SK-N-SH (cell line): ENCODE measurements around the gene MAP3K12.

Source experiments
- CTCF ChIP-seq: fragments of 200-600 bp; sonication (generic); IDR thresholded peaks from 2 replicates; pipeline ENCODE4 v1.6.1; 2017; ENCODE audit warnings: antibody characterized with exemption, mild to moderate bottlenecking, moderate library complexity
- EP300 ChIP-seq, 2 experiments: IDR thresholded peaks; 2 replicates each; pipeline versions ENCODE4 v1.4.0 to v1.6.1; 2012; ENCODE audit warnings: borderline replicate concordance in 1 of 2, low read depth in 1 of 2, low read length in 1 of 2
- EZH2phosphoT487 ChIP-seq: fragments of 200-600 bp; sonication (generic); IDR thresholded peaks from 2 replicates; pipeline ENCODE4 v1.6.1; 2017; ENCODE audit warnings: low read depth, mixed run types, mild to moderate bottlenecking, antibody characterized with exemption, moderate library complexity, borderline replicate concordance
- FOXJ3 ChIP-seq: sonication (generic); formaldehyde crosslinking; IDR thresholded peaks from 2 replicates; pipeline ENCODE4 v1.5.1; 2020; ENCODE audit warnings: mild to moderate bottlenecking, missing genetic modification reagents
- JUND ChIP-seq: IDR thresholded peaks from 2 replicates; pipeline ENCODE4 v1.4.0; 2012
- MXI1 ChIP-seq: IDR thresholded peaks from 2 replicates; pipeline ENCODE4 v1.6.1; 2012; ENCODE audit warnings: mild to moderate bottlenecking, low read depth, low read length, improper control_type of control experiment
- POLR2AphosphoS5 ChIP-seq: IDR thresholded peaks from 2 replicates; pipeline ENCODE4 v1.6.1; 2012; ENCODE audit warnings: low read depth, low read length
- RAD21 ChIP-seq: IDR thresholded peaks from 2 replicates; pipeline ENCODE4 v1.6.1; 2012; ENCODE audit warnings: mild to moderate bottlenecking, low read length
- RCOR1 ChIP-seq: fragments of 150-350 bp; IDR thresholded peaks from 2 replicates; pipeline ENCODE4 v1.6.1; 2017; ENCODE audit warnings: antibody characterized with exemption, low read length
- REST ChIP-seq: IDR thresholded peaks from 2 replicates; pipeline ENCODE4 v1.6.1; 2012; ENCODE audit warnings: mild to moderate bottlenecking, low read depth, low read length, moderate library complexity
- SIN3A ChIP-seq: IDR thresholded peaks from 2 replicates; pipeline ENCODE4 v1.6.1; 2012; ENCODE audit warnings: low read depth, mild to moderate bottlenecking, low read length, moderate library complexity, borderline replicate concordance
- SMC3 ChIP-seq: IDR thresholded peaks from 2 replicates; pipeline ENCODE4 v1.6.1; 2012; ENCODE audit warnings: low read depth, low read length, improper control_type of control experiment
- USF1 ChIP-seq: IDR thresholded peaks from 2 replicates; pipeline ENCODE4 v1.4.0; 2012; ENCODE audit warnings: low read depth, borderline replicate concordance
- ZBTB33 ChIP-seq: IDR thresholded peaks from 2 replicates; pipeline ENCODE4 v1.4.0; 2012; ENCODE audit warnings: low read depth, borderline replicate concordance

GRCh38 chr12:53467880-53468279 is 31.4 kb downstream of the MAP3K12 start:
- no peak for TF ChIP-seq CTCF
- no peak for TF ChIP-seq EP300 (IDR thresholded peaks at IDR 0.05; ENCODE audit: borderline replicate concordance in 1 of 2, low read depth in 1 of 2, low read length in 1 of 2)
- TF ChIP-seq POLR2AphosphoS5 = no peak
- TF ChIP-seq RCOR1 = no peak
- TF ChIP-seq REST = no peak
- no peak for TF ChIP-seq EZH2phosphoT487
- no peak for TF ChIP-seq USF1
- no peak for TF ChIP-seq MXI1
- no peak for TF ChIP-seq ZBTB33
- no peak for TF ChIP-seq SIN3A
- TF ChIP-seq JUND = no peak
- no peak for TF ChIP-seq SMC3
- no peak for TF ChIP-seq FOXJ3 (CRISPR knock-in tag)
- no peak for TF ChIP-seq RAD21
